ENCODE results near the gene ALAD. TPM values are rescaled to one million over a fixed set of nuclear protein-coding genes. Genes with fewer than 3 reads are reported as not detected.
"Not testable (repeated sequence)": the region's sequence is repeated elsewhere in the genome, so short reads cannot be mapped to it uniquely, and the experiment has no call there.

The ALAD gene
- total and polyA plus RNA-seq, 8 donors: 36.8 to 50.7 (median 44.7) TPM

GRCh38 chr9:113387560-113388230 is 13.4 kb downstream of the ALAD start:
- no peak for DNase-seq
- intact Hi-C loops (cut with DNase I): no loop called here
- no peak overlapping the region for H3K27ac ChIP-seq
- H3K9me3 ChIP-seq: no peaks in the 10 kb centered on the region
- H3K36me3 ChIP-seq: peaks cover 0 to 68% of the 10 kb centered on the region in 2 donors
- H3K27me3 ChIP-seq: no peaks in the 10 kb centered on the region
- H3K4me1 ChIP-seq: no peaks in the 10 kb centered on the region
- ATAC-seq: no peak
- TF ChIP-seq, protein P1, sequence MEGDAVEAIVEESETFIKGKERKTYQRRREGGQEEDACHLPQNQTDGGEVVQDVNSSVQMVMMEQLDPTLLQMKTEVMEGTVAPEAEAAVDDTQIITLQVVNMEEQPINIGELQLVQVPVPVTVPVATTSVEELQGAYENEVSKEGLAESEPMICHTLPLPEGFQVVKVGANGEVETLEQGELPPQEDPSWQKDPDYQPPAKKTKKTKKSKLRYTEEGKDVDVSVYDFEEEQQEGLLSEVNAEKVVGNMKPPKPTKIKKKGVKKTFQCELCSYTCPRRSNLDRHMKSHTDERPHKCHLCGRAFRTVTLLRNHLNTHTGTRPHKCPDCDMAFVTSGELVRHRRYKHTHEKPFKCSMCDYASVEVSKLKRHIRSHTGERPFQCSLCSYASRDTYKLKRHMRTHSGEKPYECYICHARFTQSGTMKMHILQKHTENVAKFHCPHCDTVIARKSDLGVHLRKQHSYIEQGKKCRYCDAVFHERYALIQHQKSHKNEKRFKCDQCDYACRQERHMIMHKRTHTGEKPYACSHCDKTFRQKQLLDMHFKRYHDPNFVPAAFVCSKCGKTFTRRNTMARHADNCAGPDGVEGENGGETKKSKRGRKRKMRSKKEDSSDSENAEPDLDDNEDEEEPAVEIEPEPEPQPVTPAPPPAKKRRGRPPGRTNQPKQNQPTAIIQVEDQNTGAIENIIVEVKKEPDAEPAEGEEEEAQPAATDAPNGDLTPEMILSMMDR (IDR thresholded peaks at IDR 0.05): no peak
- H3K4me3 ChIP-seq: no peak overlapping the region

DNA sequence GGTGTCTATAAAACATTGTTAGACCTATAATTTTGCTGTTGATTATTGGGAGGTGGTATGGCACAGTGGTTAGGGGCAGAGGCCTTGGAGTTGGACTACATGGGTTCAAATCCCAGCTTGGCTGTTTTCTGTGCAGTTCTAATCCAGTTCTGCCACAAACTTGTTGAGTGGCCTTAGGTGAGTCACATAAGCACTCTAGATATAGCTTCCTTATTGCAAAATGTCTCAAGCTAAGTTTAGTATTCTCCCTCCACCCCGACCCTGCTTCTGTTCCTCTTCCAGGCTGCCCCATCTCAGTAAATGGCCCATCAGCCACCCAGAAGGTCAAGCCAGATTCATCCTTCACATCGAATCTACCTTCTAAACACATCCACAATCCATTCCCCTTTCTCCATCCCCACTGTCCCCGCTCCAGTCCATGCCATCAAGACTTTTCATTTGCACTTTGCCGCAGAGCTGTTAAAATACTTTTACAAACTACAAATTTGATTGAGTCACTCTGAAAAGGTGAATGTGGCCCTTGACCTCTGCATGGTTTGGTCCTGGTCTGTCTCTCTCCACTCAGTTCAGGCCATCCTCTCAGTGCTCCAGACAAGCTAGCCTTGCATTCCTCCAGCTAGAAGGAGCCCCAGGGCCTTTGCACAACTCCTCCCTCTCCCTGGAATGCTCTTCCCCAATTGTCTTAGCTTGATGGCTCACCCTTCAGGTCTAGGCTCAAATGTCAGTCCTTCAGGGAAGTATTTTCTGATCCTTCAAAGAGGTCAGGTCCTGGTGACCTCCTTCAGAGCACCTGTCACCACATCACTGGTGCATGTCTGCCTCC is 14.3 kb downstream of the ALAD start:
- H3K4me1 ChIP-seq: no peaks in the 10 kb centered on the region
- H3K27ac ChIP-seq: no peak overlapping the region
- DNase-seq: no peak
- TF ChIP-seq, protein P1 (IDR thresholded peaks at IDR 0.05): no peak
- intact Hi-C loops (cut with DNase I): no loop called here
- H3K36me3 ChIP-seq: peaks cover 0 to 58% of the 10 kb centered on the region in 2 donors
- H3K27me3 ChIP-seq: no peaks in the 10 kb centered on the region
- H3K9me3 ChIP-seq: no peaks in the 10 kb centered on the region
- ATAC-seq: peak; percentile 25
- no peak overlapping the region for H3K4me3 ChIP-seq

GRCh38 chr9:113381909-113382411 is 19.1 kb downstream of the ALAD start:
- H3K36me3 ChIP-seq: peaks cover 0 to 10% of the 10 kb centered on the region in 2 donors
- H3K4me3 ChIP-seq: no peak overlapping the region
- H3K9me3 ChIP-seq: no peaks in the 10 kb centered on the region
- TF ChIP-seq, protein P1 (IDR thresholded peaks at IDR 0.05): no peak
- ATAC-seq: peak; percentile 85
- intact Hi-C loops (cut with DNase I): no loop called here
- no peaks in the 10 kb centered on the region for H3K4me1 ChIP-seq
- DNase-seq: peak in 2 of 4 donors; percentile 15 to 72
- no peaks in the 10 kb centered on the region for H3K27me3 ChIP-seq
- no peak overlapping the region for H3K27ac ChIP-seq

DNA sequence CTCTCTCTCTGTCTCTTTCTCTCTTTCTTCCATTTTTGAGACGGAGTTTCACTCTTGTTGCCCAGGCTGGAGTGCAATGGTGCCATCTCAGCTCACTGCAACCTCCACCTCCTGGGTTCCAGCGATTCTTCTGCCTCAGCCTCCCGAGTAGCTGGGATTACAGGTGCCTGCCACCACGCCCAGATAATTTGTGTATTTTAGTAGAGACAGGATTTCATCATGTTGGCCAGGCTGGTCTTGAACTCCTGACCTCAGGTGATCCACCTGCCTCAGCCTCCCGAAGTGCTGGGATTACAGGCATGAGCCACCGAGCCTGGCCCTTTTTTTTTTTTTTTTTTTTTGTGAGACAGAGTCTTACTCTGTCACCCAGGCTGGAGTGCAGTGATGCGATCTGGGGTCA is 19.6 kb downstream of the ALAD start:
- H3K36me3 ChIP-seq; intact Hi-C loops (cut with DNase I); H3K27me3 ChIP-seq; H3K9me3 ChIP-seq; DNase-seq; H3K27ac ChIP-seq; H3K4me3 ChIP-seq; ATAC-seq; H3K4me1 ChIP-seq: not testable (repeated sequence)

- peaks cover 0 to 7% of the 10 kb centered on the region in 2 donors for H3K36me3 ChIP-seq
- no peak overlapping the region for H3K27ac ChIP-seq
- TF ChIP-seq, protein P1 (IDR thresholded peaks at IDR 0.05): no peak
- H3K9me3 ChIP-seq: no peaks in the 10 kb centered on the region
- peaks cover 0 to 3% of the 10 kb centered on the region in 2 donors for H3K4me1 ChIP-seq
- H3K4me3 ChIP-seq: no peak overlapping the region
- DNase-seq (no peak), ATAC-seq (no peak)
- intact Hi-C loops (cut with DNase I): no loop called here
- no peaks in the 10 kb centered on the region for H3K27me3 ChIP-seq
Observed at GRCh38 chr9:113380869-113381378, 20.2 kb downstream of the ALAD start.

DNA sequence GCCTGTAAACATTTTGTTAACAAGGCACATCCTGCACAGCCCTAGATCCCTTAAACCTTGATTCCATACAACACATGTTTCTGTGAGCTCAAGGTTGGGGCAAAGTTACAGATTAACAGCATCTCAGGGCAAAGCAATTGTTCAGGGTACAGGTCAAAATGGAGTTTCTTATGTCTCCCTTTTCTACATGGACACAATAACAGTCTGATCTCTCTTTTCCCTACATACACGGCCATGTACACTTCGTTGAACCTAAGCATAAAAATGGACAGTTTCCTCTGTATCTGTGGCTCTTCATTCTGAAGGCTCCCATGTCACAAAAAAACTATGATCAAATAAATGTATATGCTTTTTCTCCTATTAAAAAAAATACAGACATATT is 21.3 kb downstream of the ALAD start:
- H3K36me3 ChIP-seq; H3K4me3 ChIP-seq; intact Hi-C loops (cut with DNase I); DNase-seq; H3K27me3 ChIP-seq; H3K27ac ChIP-seq; ATAC-seq; H3K9me3 ChIP-seq; H3K4me1 ChIP-seq: not testable (repeated sequence)

DNA sequence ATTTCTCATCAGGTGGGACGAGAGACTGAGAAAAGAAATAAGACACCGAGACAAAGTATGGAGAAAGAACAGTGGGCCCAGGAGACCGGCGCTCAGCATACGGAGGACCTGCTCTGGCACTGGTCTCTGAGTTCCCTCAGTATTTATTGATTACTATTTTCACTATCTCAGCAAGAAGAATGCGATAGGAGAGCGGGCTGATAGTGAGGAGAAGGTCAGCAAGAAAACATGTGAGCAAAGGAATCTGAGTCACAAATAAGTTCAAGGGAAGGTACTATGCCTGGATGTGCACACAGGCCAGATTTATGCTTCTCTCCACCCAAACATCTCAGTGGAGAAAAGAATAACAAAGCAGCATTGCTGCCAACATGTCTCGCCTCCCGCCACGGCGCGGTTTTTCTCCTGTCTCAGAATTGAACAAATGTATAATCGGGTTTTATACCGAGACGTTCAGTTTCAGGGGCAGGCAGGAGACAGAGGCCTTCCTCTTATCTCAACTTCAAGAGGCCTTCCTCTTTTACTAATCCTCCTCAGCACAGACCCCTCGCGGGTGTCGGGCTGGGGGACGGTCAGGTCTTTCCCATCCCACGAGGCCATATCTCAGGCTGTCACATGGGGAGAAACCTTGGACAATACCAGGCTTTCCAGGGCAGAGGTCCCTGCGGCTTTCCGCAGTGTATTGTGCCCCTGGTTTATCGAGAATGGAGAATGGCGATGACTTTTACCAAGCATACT is 21.8 kb downstream of the ALAD start:
- ATAC-seq; intact Hi-C loops (cut with DNase I); H3K4me3 ChIP-seq; H3K27ac ChIP-seq; DNase-seq; H3K4me1 ChIP-seq; H3K36me3 ChIP-seq; H3K9me3 ChIP-seq; H3K27me3 ChIP-seq: not testable (repeated sequence)
